Measurements from ENCODE around the gene FOXN3. TPM values are rescaled to one million over a fixed set of nuclear protein-coding genes. Genes with fewer than 3 reads are reported as not detected.

FOXN3 gene
- total and polyA plus RNA-seq, 2 donors (not counting 3 experiments of a cell fraction or from before 2014, with no cell fraction given): 16.9 to 41.8 TPM

DNA sequence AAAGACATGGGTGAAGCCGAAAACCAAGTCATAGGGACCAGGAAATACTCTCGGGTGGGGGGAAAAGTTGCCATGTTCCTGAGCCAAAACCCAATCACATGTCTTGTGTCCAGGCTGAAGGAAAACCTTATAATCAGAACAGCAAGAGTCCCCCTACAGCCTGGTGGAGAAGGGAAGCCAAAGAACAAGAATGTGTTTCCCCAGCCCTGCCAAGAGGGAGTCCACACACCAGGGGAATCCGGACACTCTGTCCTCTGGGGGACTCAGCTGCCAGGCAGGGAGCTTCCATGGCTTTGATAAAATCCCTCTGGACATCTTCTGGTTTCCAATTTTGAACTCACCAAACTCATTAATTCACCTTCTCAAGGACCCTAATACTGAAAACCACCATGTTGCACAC is 273.0 kb downstream of the FOXN3 start:
- POLR2A ChIA-PET: no interaction called here
- Histone ChIP-seq H4K20me1 (replicated peaks; ENCODE audit: control insufficient read depth, extremely low read depth, insufficient read depth, low read length) (no peaks in the 10 kb centered on the region), H3K4me3 (replicated peaks in 1 of 3; ENCODE audit: insufficient read depth in 1 of 3, low read depth in 1 of 3, low read length in 3 of 3) (no peak overlapping the region), H3K4me1 (ENCODE audit: control insufficient read depth, extremely low read depth, insufficient read depth, low read length) (no peaks in the 10 kb centered on the region), H3K9ac (replicated peaks; ENCODE audit: extremely low read depth, insufficient read depth, low read length) (no peak overlapping the region), H3K9me3 (replicated peaks; ENCODE audit: control insufficient read depth, insufficient read depth, low read length) (no peaks in the 10 kb centered on the region), H3K36me3 (ENCODE audit: control insufficient read depth in 2 of 2, extremely low read depth in 1 of 2, insufficient read depth in 2 of 2, low read length in 2 of 2) (no peaks in the 10 kb centered on the region), H3K79me2 (ENCODE audit: control insufficient read depth, insufficient read depth, low read length) (no peaks in the 10 kb centered on the region), H3K9me1 (replicated peaks; ENCODE audit: control insufficient read depth, extremely low read depth, insufficient read depth, low read length) (no peaks in the 10 kb centered on the region), H2AFZ (ENCODE audit: low read depth, low read length) (no peak overlapping the region), H3K27ac (ENCODE audit: insufficient read depth, low read depth, low read length) (no peak overlapping the region), H3K4me2 (ENCODE audit: insufficient read depth, low read length) (no peak overlapping the region), H3K27me3 (ENCODE audit: control insufficient read depth in 2 of 2, insufficient read depth in 2 of 2, low read length in 2 of 2) (peaks cover 7 to 13% of the 10 kb centered on the region in 2 experiments)
- no peak for FAIRE-seq
- CTCF ChIA-PET: interaction anchor here (1.0 kb wide), 1 partner anchor 10 kb away, joined by 3 read pairs; no protein-coding TSS in a partner anchor
- intact Hi-C loops (cut with micrococcal nuclease) (no loop called here), dilution Hi-C loops (cut with MboI; ENCODE audit: extremely low pct_ligation_motif_present, low sequenced_read_pairs) (no loop called here)
- TF ChIP-seq POLR2AphosphoS5 (IDR thresholded peaks at IDR 0.05; ENCODE audit: insufficient read depth, low read depth, low read length): no peak
- no peak for TF ChIP-seq POLR2A (IDR thresholded peaks at IDR 0.05; ENCODE audit: low read depth, low read length)
- no TSS peak for BruUV-seq (replicated peaks)
- DNase-seq (ENCODE audit: low read depth, low spot score): no peak

DNA sequence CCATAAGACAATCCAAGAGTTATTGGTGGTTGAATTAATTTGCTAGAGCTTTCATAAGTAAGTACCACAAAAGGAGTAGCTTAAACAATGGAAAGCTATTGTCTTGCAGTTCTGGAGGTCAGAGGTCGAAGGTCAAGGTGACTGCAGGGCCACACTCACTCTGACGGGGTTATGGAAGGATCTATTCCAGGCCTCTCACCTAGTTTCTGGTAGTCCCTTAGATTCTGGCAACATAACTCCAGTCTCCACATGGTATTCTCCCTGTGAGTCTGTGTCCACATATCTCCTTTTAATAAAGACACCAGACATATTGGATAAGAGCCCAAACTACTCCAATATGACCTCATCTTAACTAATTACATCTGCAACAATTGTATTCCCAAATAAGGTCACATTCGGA is 273.4 kb downstream of the FOXN3 start:
- ChIA-PET CTCF (no interaction called here), POLR2A (no interaction called here)
- Histone ChIP-seq H3K9me3 (replicated peaks; ENCODE audit: control insufficient read depth, insufficient read depth, low read length) (no peaks in the 10 kb centered on the region), H3K27me3 (ENCODE audit: control insufficient read depth in 2 of 2, insufficient read depth in 2 of 2, low read length in 2 of 2) (peaks cover 7 to 13% of the 10 kb centered on the region in 2 experiments), H3K4me2 (ENCODE audit: insufficient read depth, low read length) (no peak overlapping the region), H3K9me1 (replicated peaks; ENCODE audit: control insufficient read depth, extremely low read depth, insufficient read depth, low read length) (no peaks in the 10 kb centered on the region), H3K4me1 (ENCODE audit: control insufficient read depth, extremely low read depth, insufficient read depth, low read length) (no peaks in the 10 kb centered on the region), H4K20me1 (replicated peaks; ENCODE audit: control insufficient read depth, extremely low read depth, insufficient read depth, low read length) (no peaks in the 10 kb centered on the region), H3K9ac (replicated peaks; ENCODE audit: extremely low read depth, insufficient read depth, low read length) (no peak overlapping the region), H3K4me3 (replicated peaks in 1 of 3; ENCODE audit: insufficient read depth in 1 of 3, low read depth in 1 of 3, low read length in 3 of 3) (no peak overlapping the region), H3K36me3 (ENCODE audit: control insufficient read depth in 2 of 2, extremely low read depth in 1 of 2, insufficient read depth in 2 of 2, low read length in 2 of 2) (no peaks in the 10 kb centered on the region), H3K79me2 (ENCODE audit: control insufficient read depth, insufficient read depth, low read length) (no peaks in the 10 kb centered on the region), H2AFZ (ENCODE audit: low read depth, low read length) (no peak overlapping the region), H3K27ac (ENCODE audit: insufficient read depth, low read depth, low read length) (no peak overlapping the region)
- FAIRE-seq (no peak), DNase-seq (ENCODE audit: low read depth, low spot score) (no peak)
- dilution Hi-C loops (cut with MboI; ENCODE audit: extremely low pct_ligation_motif_present, low sequenced_read_pairs): no loop called here
- intact Hi-C loops (cut with micrococcal nuclease): no loop called here
- TF ChIP-seq, protein P1, sequence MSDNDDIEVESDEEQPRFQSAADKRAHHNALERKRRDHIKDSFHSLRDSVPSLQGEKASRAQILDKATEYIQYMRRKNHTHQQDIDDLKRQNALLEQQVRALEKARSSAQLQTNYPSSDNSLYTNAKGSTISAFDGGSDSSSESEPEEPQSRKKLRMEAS (IDR thresholded peaks at IDR 0.05; ENCODE audit: insufficient read depth, insufficient read length): no peak
- TF ChIP-seq FOS (IDR thresholded peaks at IDR 0.05; ENCODE audit: borderline replicate concordance, insufficient read depth, low read length) (no peak), POLR2AphosphoS5 (IDR thresholded peaks at IDR 0.05; ENCODE audit: insufficient read depth, low read depth, low read length) (no peak), EZH2 (IDR thresholded peaks at IDR 0.05; ENCODE audit: borderline replicate concordance, low read depth, low read length, severe bottlenecking) (no peak), JUN (IDR thresholded peaks at IDR 0.05; ENCODE audit: borderline replicate concordance, insufficient read depth, insufficient read length, low read depth) (no peak), POLR2A (IDR thresholded peaks at IDR 0.05; ENCODE audit: low read depth, low read length) (no peak), GATA2 (IDR thresholded peaks at IDR 0.05; ENCODE audit: insufficient read depth, insufficient read length, low read depth, low read length) (no peak)
- TF ChIP-seq, protein P2, sequence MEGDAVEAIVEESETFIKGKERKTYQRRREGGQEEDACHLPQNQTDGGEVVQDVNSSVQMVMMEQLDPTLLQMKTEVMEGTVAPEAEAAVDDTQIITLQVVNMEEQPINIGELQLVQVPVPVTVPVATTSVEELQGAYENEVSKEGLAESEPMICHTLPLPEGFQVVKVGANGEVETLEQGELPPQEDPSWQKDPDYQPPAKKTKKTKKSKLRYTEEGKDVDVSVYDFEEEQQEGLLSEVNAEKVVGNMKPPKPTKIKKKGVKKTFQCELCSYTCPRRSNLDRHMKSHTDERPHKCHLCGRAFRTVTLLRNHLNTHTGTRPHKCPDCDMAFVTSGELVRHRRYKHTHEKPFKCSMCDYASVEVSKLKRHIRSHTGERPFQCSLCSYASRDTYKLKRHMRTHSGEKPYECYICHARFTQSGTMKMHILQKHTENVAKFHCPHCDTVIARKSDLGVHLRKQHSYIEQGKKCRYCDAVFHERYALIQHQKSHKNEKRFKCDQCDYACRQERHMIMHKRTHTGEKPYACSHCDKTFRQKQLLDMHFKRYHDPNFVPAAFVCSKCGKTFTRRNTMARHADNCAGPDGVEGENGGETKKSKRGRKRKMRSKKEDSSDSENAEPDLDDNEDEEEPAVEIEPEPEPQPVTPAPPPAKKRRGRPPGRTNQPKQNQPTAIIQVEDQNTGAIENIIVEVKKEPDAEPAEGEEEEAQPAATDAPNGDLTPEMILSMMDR (IDR thresholded peaks at IDR 0.05; ENCODE audit: extremely low read depth in 1 of 2, insufficient read depth in 1 of 2, low read depth in 1 of 2, low read length in 2 of 2): no peak
- no TSS peak for BruUV-seq (replicated peaks)
